ENCODE data around the gene LCE3C. TPM values are rescaled to one million over a fixed set of nuclear protein-coding genes. Genes with fewer than 3 reads are reported as not detected.
A peak's percentile ranks its signal among the peaks of the same experiment; 100 is the strongest.

The LCE3C gene
- total RNA-seq, 1 experiment from 2014 or later: not detected

GRCh38 chr1:152630596-152630995 is 30.6 kb downstream of the LCE3C start:
- Histone ChIP-seq H3K27ac (no peak overlapping the region), H3K27me3 (no peaks in the 10 kb centered on the region), H3K36me3 (no peaks in the 10 kb centered on the region), H3K4me1 (no peaks in the 10 kb centered on the region), H3K4me3 (no peak overlapping the region), H3K9me3 (replicated peaks) (no peaks in the 10 kb centered on the region)
- no peak for DNase-seq

GRCh38 chr1:152640351-152640750 is 40.3 kb downstream of the LCE3C start:
- Histone ChIP-seq H3K4me1 (no peaks in the 10 kb centered on the region), H3K27me3 (no peaks in the 10 kb centered on the region), H3K36me3 (no peaks in the 10 kb centered on the region), H3K4me3 (no peak overlapping the region), H3K27ac (no peak overlapping the region), H3K9me3 (replicated peaks) (no peaks in the 10 kb centered on the region)
- peak in 1 of 2 experiments; percentile 10 for DNase-seq

GRCh38 chr1:152643945-152644344 is 43.9 kb downstream of the LCE3C start:
- H3K36me3 ChIP-seq: no peaks in the 10 kb centered on the region
- H3K27me3 ChIP-seq: no peaks in the 10 kb centered on the region
- DNase-seq: no peak

GRCh38 chr1:152645146-152645545 is 45.1 kb downstream of the LCE3C start:
- H3K4me3 ChIP-seq: no peak overlapping the region
- H3K36me3 ChIP-seq: no peaks in the 10 kb centered on the region
- no peaks in the 10 kb centered on the region for H3K4me1 ChIP-seq
- H3K27ac ChIP-seq: no peak overlapping the region
- no peaks in the 10 kb centered on the region for H3K9me3 ChIP-seq (replicated peaks)
- no peaks in the 10 kb centered on the region for H3K27me3 ChIP-seq
- no peak for DNase-seq

More at GRCh38 chr1:152643945-152644344, 43.9 kb downstream of the LCE3C start:
- no peak overlapping the region for H3K4me3 ChIP-seq
- no peaks in the 10 kb centered on the region for H3K9me3 ChIP-seq (replicated peaks)
- H3K4me1 ChIP-seq: no peaks in the 10 kb centered on the region
- H3K27ac ChIP-seq: no peak overlapping the region

- Histone ChIP-seq H3K4me1 (no peaks in the 10 kb centered on the region), H3K27ac (no peak overlapping the region), H3K27me3 (0 out of 2 replicates have a peak, but pooled peaks cover 3% of the 10 kb centered on the region), H3K4me3 (no peak overlapping the region), H3K36me3 (no peaks in the 10 kb centered on the region), H3K9me3 (replicated peaks) (no peaks in the 10 kb centered on the region)
- no peak for DNase-seq
These were observed 46.6 kb downstream of the LCE3C start for GRCh38 chr1:152646656-152647055.

Other genes starting within 250 kb of the LCE3C start
- not detected in 2 replicates for gene FLG2, start 240.2 kb upstream of the LCE3C start, total RNA-seq (2014; rRNA removed; shearing (Covaris generic))
- not detected in 2 replicates for gene CRNN, start 186.0 kb upstream of the LCE3C start, total RNA-seq (2014; rRNA removed; shearing (Covaris generic))
- gene LCE5A, start 89.4 kb upstream of the LCE3C start, total RNA-seq (2014; rRNA removed; shearing (Covaris generic)): not detected in 2 replicates
- gene CRCT1, start 85.8 kb upstream of the LCE3C start, total RNA-seq (2014; rRNA removed; shearing (Covaris generic)): not detected in 2 replicates
- gene LCE3E, start 33.5 kb upstream of the LCE3C start, total RNA-seq (2014; rRNA removed; shearing (Covaris generic)): not detected in 2 replicates
- not detected in 2 replicates for gene LCE3D, start 19.7 kb upstream of the LCE3C start, total RNA-seq (2014; rRNA removed; shearing (Covaris generic))
- gene LCE3B, start 13.6 kb downstream of the LCE3C start, total RNA-seq (2014; rRNA removed; shearing (Covaris generic)): not detected in 2 replicates
- not detected in 2 replicates for gene LCE3A, start 22.9 kb downstream of the LCE3C start, total RNA-seq (2014; rRNA removed; shearing (Covaris generic))
- not detected in 2 replicates for gene LCE2D, start 63.1 kb downstream of the LCE3C start, total RNA-seq (2014; rRNA removed; shearing (Covaris generic))
- gene LCE2C, start 75.0 kb downstream of the LCE3C start, total RNA-seq (2014; rRNA removed; shearing (Covaris generic)): not detected in 2 replicates
- gene LCE2B, start 85.9 kb downstream of the LCE3C start, total RNA-seq (2014; rRNA removed; shearing (Covaris generic)): not detected in 2 replicates
- gene LCE2A, start 98.1 kb downstream of the LCE3C start, total RNA-seq (2014; rRNA removed; shearing (Covaris generic)): not detected in 2 replicates
- gene LCE4A, start 107.9 kb downstream of the LCE3C start, total RNA-seq (2014; rRNA removed; shearing (Covaris generic)): not detected in 2 replicates
- not detected in 2 replicates for gene KPRP, start 157.8 kb downstream of the LCE3C start, total RNA-seq (2014; rRNA removed; shearing (Covaris generic))
- not detected in 2 replicates for gene LCE1F, start 174.9 kb downstream of the LCE3C start, total RNA-seq (2014; rRNA removed; shearing (Covaris generic))
- not detected in 2 replicates for gene LCE1E, start 186.0 kb downstream of the LCE3C start, total RNA-seq (2014; rRNA removed; shearing (Covaris generic))
- not detected in 2 replicates for gene LCE1D, start 196.5 kb downstream of the LCE3C start, total RNA-seq (2014; rRNA removed; shearing (Covaris generic))
- gene LCE1C, start 206.4 kb downstream of the LCE3C start, total RNA-seq (2014; rRNA removed; shearing (Covaris generic)): not detected in 2 replicates
- not detected in 2 replicates for gene LCE1B, start 211.7 kb downstream of the LCE3C start, total RNA-seq (2014; rRNA removed; shearing (Covaris generic))
- gene LCE1A, start 227.2 kb downstream of the LCE3C start, total RNA-seq (2014; rRNA removed; shearing (Covaris generic)): not detected in 2 replicates
- gene LCE6A, start 242.6 kb downstream of the LCE3C start, total RNA-seq (2014; rRNA removed; shearing (Covaris generic)): not detected in 2 replicates

Measured in SJCRH30 (cell line).